GM13977 (cell line): ENCODE results near the gene PSMC6.

ENCODE experiments used
- DNase-seq: peaks from one replicate; pipeline ENCODE4 v3.0.0; 2012; ENCODE audit warnings: low spot score
- CTCF ChIP-seq: IDR thresholded peaks from 2 replicates; pipeline ENCODE4 v1.5.1; 2012; ENCODE audit warnings: mild to moderate bottlenecking, control low read depth; ENCODE audit not compliant: insufficient read depth; ENCODE audit errors: extremely low read depth, missing control alignments
- in situ Hi-C: fragments of 300-500 bp; cut with MboI; formaldehyde crosslinking; loops from one replicate; pipeline ENCODE4 v1.12.0; 2022; ENCODE audit warnings: low sequenced_read_pairs, low pct_unique_long_range_greater_than_20kb, mixed read lengths, inconsistent platforms; ENCODE audit not compliant: unreplicated experiment

Gene PSMC6

GRCh38 chr14:52706724-52707706, at the start of gene PSMC6:
Gene PSMC6, plus strand, starts transcription at chr14:52707200. Its CDS starts 20 bp downstream, at chr14:52707220.
- TF ChIP-seq CTCF = no peak
- DNase-seq = peak; percentile 90
- in situ Hi-C loops = no loop called here

GRCh38 chr14:52660325-52660724, 46.7 kb upstream of the PSMC6 start:
- DNase-seq = no peak
- no peak for TF ChIP-seq CTCF
- in situ Hi-C loops = no loop called here

GRCh38 chr14:52660832-52661231, 46.2 kb upstream of the PSMC6 start:
- in situ Hi-C loops = no loop called here

GRCh38 chr14:52661314-52661713, 45.7 kb upstream of the PSMC6 start:
- TF ChIP-seq CTCF = no peak
- in situ Hi-C loops = no loop called here

More at GRCh38 chr14:52660832-52661231, 46.2 kb upstream of the PSMC6 start:
- DNase-seq = no peak
- no peak for TF ChIP-seq CTCF

GRCh38 chr14:52663850-52664249, 43.1 kb upstream of the PSMC6 start:
- in situ Hi-C loops = no loop called here
- no peak for TF ChIP-seq CTCF
- no peak for DNase-seq

More at GRCh38 chr14:52661314-52661713, 45.7 kb upstream of the PSMC6 start:
- DNase-seq = no peak

GRCh38 chr14:52678591-52678990, 28.4 kb upstream of the PSMC6 start:
- in situ Hi-C loops = no loop called here
- no peak for DNase-seq
- TF ChIP-seq CTCF = no peak
